Measurements from ENCODE around the gene ZNF512B. TPM values are rescaled to one million over a fixed set of nuclear protein-coding genes. Genes with fewer than 3 reads are reported as not detected.

ZNF512B gene
- total and polyA plus RNA-seq, 12 donors, result 3.5 to 39.4 (median 13.9) TPM

- 2 to 6% (median 4%) methylated on average over 11 to 28 of the region's 28 CpGs for WGBS, 4 donors
- H3K36me3 ChIP-seq (replicated peaks in 1 of 2), result peaks cover 0 to 22% of the 10 kb centered on the region in 2 donors
- peak overlapping the region in 4 of 5 donors; percentile 18 to 75 (median 56) for H3K27ac ChIP-seq
- H3K4me3 ChIP-seq, result peak overlapping the region in 2 of 4 donors; percentile 64 to 88
- no peaks in the 10 kb centered on the region for H3K9me3 ChIP-seq (replicated peaks in 1 of 3)
- peaks cover 6 to 32% of the 10 kb centered on the region in 2 donors for H3K4me1 ChIP-seq (replicated peaks in 1 of 2)
- no peaks in the 10 kb centered on the region for H3K27me3 ChIP-seq
- intact Hi-C loops (cut with DNase I), result no loop called here
- TF ChIP-seq, protein P1, sequence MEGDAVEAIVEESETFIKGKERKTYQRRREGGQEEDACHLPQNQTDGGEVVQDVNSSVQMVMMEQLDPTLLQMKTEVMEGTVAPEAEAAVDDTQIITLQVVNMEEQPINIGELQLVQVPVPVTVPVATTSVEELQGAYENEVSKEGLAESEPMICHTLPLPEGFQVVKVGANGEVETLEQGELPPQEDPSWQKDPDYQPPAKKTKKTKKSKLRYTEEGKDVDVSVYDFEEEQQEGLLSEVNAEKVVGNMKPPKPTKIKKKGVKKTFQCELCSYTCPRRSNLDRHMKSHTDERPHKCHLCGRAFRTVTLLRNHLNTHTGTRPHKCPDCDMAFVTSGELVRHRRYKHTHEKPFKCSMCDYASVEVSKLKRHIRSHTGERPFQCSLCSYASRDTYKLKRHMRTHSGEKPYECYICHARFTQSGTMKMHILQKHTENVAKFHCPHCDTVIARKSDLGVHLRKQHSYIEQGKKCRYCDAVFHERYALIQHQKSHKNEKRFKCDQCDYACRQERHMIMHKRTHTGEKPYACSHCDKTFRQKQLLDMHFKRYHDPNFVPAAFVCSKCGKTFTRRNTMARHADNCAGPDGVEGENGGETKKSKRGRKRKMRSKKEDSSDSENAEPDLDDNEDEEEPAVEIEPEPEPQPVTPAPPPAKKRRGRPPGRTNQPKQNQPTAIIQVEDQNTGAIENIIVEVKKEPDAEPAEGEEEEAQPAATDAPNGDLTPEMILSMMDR (IDR thresholded peaks at IDR 0.05), result peak in 4 of 6 experiments; percentile 16 to 35 (median 26)
- TF ChIP-seq POLR2A (IDR thresholded peaks at IDR 0.05), result peak; percentile 21 to 66
- DNase-seq, result peak; percentile 70 to 87 (median 73)
Observed at GRCh38 chr20:63957004-63957689, 12.6 kb downstream of the ZNF512B start.

DNA sequence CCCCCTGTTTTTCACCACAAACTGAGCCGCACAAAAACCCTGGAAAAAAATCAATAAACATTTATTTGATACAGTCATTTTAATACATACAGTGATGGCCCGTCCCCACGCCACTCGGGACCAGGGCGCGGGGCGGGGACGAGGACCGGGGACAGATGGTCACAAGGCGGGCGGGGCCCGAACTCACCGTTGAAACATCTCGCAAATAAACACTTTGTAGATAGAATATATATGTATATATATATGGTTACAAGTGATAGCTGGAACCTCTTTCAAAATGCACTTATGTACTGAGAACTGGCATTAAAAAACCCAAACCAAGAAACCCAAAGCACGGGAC is 13.1 kb downstream of the ZNF512B start:
- TF ChIP-seq POLR2A (IDR thresholded peaks at IDR 0.05), result no peak
- TF ChIP-seq, protein P1 (IDR thresholded peaks at IDR 0.05), result no peak
- Histone ChIP-seq H3K9me3 (replicated peaks in 1 of 3) (no peaks in the 10 kb centered on the region), H3K36me3 (replicated peaks in 1 of 2) (peaks cover 0 to 17% of the 10 kb centered on the region in 2 donors), H3K4me1 (replicated peaks in 1 of 2) (peaks cover 11 to 37% of the 10 kb centered on the region in 2 donors), H3K27me3 (no peaks in the 10 kb centered on the region), H3K27ac (peak overlapping the region in 4 of 5 donors; percentile 18 to 75 (median 56)), H3K4me3 (peak overlapping the region in 2 of 4 donors; percentile 64 to 88)
- intact Hi-C loops (cut with DNase I), result no loop called here
- no peak for DNase-seq
- WGBS, 4 donors, result 1% methylated on average over 15 of the region's 15 CpGs

DNA sequence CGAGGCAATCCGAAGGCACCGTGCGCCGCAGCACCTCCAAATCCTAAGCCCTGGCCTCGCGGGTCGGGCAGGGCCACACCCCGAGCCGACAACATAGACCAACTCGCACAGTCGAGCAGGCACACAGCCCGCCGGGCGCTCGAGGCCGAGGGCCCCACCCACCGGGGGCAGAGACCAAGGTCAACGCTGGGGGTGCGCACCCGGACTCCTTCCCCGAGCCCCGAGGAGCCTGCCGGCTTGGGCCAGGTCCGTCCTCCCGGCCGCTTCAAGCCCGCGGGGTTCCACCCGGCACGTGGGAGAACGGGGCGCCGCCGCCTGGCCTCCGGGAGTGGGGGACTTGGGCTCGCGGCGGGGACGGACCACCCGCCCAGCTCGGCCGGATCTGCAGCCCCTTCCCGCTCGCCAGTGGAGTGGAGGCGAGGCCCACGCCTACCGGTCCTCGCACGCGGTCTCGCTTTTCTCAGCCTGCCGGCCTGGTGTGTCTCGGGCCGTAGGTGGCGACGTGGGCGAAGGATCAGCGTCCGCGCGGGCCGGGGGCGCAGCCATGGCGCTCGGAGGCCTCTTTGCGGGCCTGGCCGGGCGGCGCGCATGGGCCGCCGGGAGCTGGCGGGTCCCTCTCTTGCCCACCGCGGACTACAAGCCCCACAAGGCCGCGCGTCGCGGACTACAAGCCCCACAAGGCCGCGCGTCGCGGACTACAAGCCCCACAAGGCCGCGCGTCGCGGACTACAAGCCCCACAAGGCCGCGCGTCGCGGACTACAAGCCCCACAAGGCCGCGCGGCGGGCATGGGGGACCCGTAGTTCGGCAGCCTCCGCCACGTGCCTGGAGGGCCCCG is 13.7 kb downstream of the ZNF512B start, which contains the start of gene UCKL1:
TSS of gene UCKL1 (minus strand) at position 590 of the 837 bp plus-strand sequence. CDS start at position 546, 44 bp downstream.
- 0 to 1% (median 0%) methylated on average over 2 to 105 of the region's 105 CpGs for WGBS, 4 donors
- Histone ChIP-seq H3K27ac (peak within 1 kb of the TSS; percentile 46 to 94 (median 91)), H3K4me3 (peak within 1 kb of the TSS; percentile 5 to 88 (median 72)), H3K27me3 (no peaks in the 10 kb centered on the region), H3K36me3 (replicated peaks in 1 of 2) (peaks cover 0 to 12% of the 10 kb centered on the region in 2 donors), H3K9me3 (replicated peaks in 1 of 3) (no peaks in the 10 kb centered on the region), H3K4me1 (replicated peaks in 1 of 2) (peaks cover 17 to 43% of the 10 kb centered on the region in 2 donors)
- TF ChIP-seq, protein P1 (IDR thresholded peaks at IDR 0.05), result peak in 1 of 6 experiments; percentile 1
- peak; percentile 63 to 75 for TF ChIP-seq POLR2A (IDR thresholded peaks at IDR 0.05)
- intact Hi-C loops (cut with DNase I), result no loop called here
- DNase-seq, result peak; percentile 92 to 96 (median 94)

DNA sequence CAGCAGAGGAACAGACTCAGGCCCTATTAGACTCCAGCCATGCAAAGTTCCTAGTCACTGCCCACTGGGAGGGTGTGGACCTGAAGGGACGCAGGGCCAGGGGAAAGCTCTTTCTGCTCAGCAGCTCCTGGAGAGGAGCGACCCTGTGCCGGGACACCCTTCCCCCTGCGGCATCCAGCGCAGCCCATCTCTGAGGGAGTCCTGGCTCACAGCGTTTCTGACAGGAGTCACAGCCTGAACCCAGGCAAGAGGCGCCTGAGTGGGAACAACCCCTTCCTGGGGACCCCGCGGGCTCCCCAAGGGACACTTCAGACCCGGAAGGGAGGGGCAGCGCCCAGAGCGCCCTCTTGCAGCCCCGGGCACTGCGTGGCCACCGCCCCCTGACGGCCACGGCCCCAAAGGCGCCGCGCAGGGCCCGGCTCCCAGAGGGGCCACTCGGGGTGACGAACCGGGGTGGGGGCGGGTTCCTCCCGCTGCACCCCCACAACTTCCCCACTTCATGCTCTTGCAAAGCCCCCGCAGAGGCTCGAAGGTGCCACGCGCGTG is 14.4 kb downstream of the ZNF512B start:
- TF ChIP-seq, protein P1 (IDR thresholded peaks at IDR 0.05), result peak in 3 of 6 experiments; percentile 19 to 38 (median 31)
- TF ChIP-seq POLR2A (IDR thresholded peaks at IDR 0.05), result no peak
- Histone ChIP-seq H3K9me3 (replicated peaks in 1 of 3) (no peaks in the 10 kb centered on the region), H3K4me1 (replicated peaks in 1 of 2) (peaks cover 24 to 50% of the 10 kb centered on the region in 2 donors), H3K4me3 (peak overlapping the region; percentile 5 to 88 (median 72)), H3K36me3 (replicated peaks in 1 of 2) (peaks cover 0 to 9% of the 10 kb centered on the region in 2 donors), H3K27me3 (no peaks in the 10 kb centered on the region), H3K27ac (peak overlapping the region; percentile 46 to 94 (median 91))
- DNase-seq, result peak in 1 of 7 donors; percentile 55
- intact Hi-C loops (cut with DNase I), result no loop called here
- WGBS, 4 donors, result 1% methylated on average over 10 to 31 of the region's 31 CpGs; no CpG with 5 or more reads in 1 of the 4 donors
